ENCODE results near the gene USP20.

USP20 gene

GRCh38 chr9:129841071-129841470 is 5.8 kb downstream of the USP20 start:
- peaks cover 6% of the 10 kb centered on the region for H3K4me1 ChIP-seq (ENCODE audit: low read depth, poor library complexity, severe bottlenecking)
- H3K27me3 ChIP-seq (ENCODE audit: insufficient read depth, low read depth), result no peaks in the 10 kb centered on the region
- no peaks in the 10 kb centered on the region for H3K79me2 ChIP-seq (ENCODE audit: insufficient read depth, low read depth)
- no peaks in the 10 kb centered on the region for H4K20me1 ChIP-seq (ENCODE audit: insufficient read depth)
- no peak for TF ChIP-seq CTCF (conservative IDR thresholded peaks at IDR 0.05; ENCODE audit: low read depth, low read length)
- H3K4me2 ChIP-seq, result no peak overlapping the region
- no peak overlapping the region for H3K9ac ChIP-seq
- no peaks in the 10 kb centered on the region for H3K36me3 ChIP-seq (ENCODE audit: insufficient read depth)
- H3K27ac ChIP-seq, result no peak overlapping the region
- no peak overlapping the region for H2AFZ ChIP-seq (ENCODE audit: low read depth)
- no peak overlapping the region for H3K4me3 ChIP-seq (IDR thresholded peaks at IDR 0.05; ENCODE audit: insufficient read depth, low read depth, low read length)

- TF ChIP-seq CTCF (conservative IDR thresholded peaks at IDR 0.05; ENCODE audit: low read depth, low read length), result no peak
- Histone ChIP-seq H3K36me3 (ENCODE audit: insufficient read depth) (no peaks in the 10 kb centered on the region), H3K27me3 (ENCODE audit: insufficient read depth, low read depth) (no peaks in the 10 kb centered on the region), H3K27ac (no peak overlapping the region), H3K4me1 (ENCODE audit: low read depth, poor library complexity, severe bottlenecking) (peaks cover 5% of the 10 kb centered on the region), H3K4me2 (no peak overlapping the region), H3K4me3 (IDR thresholded peaks at IDR 0.05; ENCODE audit: insufficient read depth, low read depth, low read length) (no peak overlapping the region), H4K20me1 (ENCODE audit: insufficient read depth) (no peaks in the 10 kb centered on the region), H2AFZ (ENCODE audit: low read depth) (no peak overlapping the region), H3K9ac (no peak overlapping the region), H3K79me2 (ENCODE audit: insufficient read depth, low read depth) (no peaks in the 10 kb centered on the region)
Observed at GRCh38 chr9:129845373-129845772, 10.1 kb downstream of the USP20 start.

DNA sequence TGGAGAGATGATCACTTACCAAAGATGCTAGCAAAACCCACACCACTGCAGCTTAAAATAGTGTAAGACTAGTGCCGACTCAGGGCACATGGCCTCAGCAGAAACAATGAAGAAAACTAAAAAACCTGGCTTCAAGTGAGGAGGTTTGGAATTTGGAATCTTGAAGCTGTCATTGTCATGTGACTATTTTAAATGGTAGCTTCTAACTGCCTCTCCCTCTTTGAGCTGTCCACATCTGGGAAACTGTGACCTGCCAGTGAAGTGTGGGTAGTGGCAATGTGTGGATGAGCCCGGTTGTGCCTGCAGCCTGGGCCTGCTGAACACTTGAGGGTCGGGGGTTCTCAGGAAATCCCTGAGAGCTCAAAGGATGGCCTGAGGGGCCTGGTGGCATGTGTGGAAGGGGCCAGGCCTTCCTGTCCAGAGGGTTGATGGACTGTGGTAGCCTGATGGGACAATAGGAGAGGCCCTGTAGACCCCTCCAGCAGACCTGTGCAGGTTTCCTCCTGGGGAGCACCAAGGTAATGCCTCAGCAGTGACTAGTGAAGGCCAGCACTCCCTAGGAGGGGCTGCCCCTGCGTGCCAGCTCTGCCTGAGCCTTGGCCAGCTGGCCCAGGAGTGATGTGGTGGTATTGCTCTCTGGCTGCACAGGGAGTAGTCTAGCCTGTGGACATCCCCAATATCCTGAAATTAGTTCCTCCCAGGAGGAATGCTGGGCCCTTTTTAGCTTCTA is 13.6 kb downstream of the USP20 start:
- H3K27me3 ChIP-seq (ENCODE audit: insufficient read depth, low read depth), result no peaks in the 10 kb centered on the region
- no peak overlapping the region for H3K4me2 ChIP-seq
- H3K4me1 ChIP-seq (ENCODE audit: low read depth, poor library complexity, severe bottlenecking), result peaks cover 5% of the 10 kb centered on the region
- H2AFZ ChIP-seq (ENCODE audit: low read depth), result no peak overlapping the region
- H3K79me2 ChIP-seq (ENCODE audit: insufficient read depth, low read depth), result no peaks in the 10 kb centered on the region
- no peaks in the 10 kb centered on the region for H3K36me3 ChIP-seq (ENCODE audit: insufficient read depth)
- H3K9ac ChIP-seq, result no peak overlapping the region
- no peak overlapping the region for H3K27ac ChIP-seq
- no peak for TF ChIP-seq CTCF (conservative IDR thresholded peaks at IDR 0.05; ENCODE audit: low read depth, low read length)
- H4K20me1 ChIP-seq (ENCODE audit: insufficient read depth), result no peaks in the 10 kb centered on the region
- no peak overlapping the region for H3K4me3 ChIP-seq (IDR thresholded peaks at IDR 0.05; ENCODE audit: insufficient read depth, low read depth, low read length)

GRCh38 chr9:129849901-129850300 is 14.6 kb downstream of the USP20 start:
- Histone ChIP-seq H3K27me3 (ENCODE audit: insufficient read depth, low read depth) (no peaks in the 10 kb centered on the region), H2AFZ (ENCODE audit: low read depth) (no peak overlapping the region), H3K4me2 (no peak overlapping the region), H3K9ac (no peak overlapping the region), H4K20me1 (ENCODE audit: insufficient read depth) (no peaks in the 10 kb centered on the region), H3K79me2 (ENCODE audit: insufficient read depth, low read depth) (no peaks in the 10 kb centered on the region), H3K36me3 (ENCODE audit: insufficient read depth) (no peaks in the 10 kb centered on the region), H3K27ac (no peak overlapping the region), H3K4me1 (ENCODE audit: low read depth, poor library complexity, severe bottlenecking) (peaks cover 5% of the 10 kb centered on the region), H3K4me3 (IDR thresholded peaks at IDR 0.05; ENCODE audit: insufficient read depth, low read depth, low read length) (no peak overlapping the region)
- TF ChIP-seq CTCF (conservative IDR thresholded peaks at IDR 0.05; ENCODE audit: low read depth, low read length), result no peak
